Activated CD4-positive, alpha-beta T cell treated with anti-CD3 and anti-CD28 coated beads, Interleukin-2, Interleukin-4, amounts not matched to agents 100 ng/mL and 50 ng/mL, durations not matched to agents 16 hours and 8 hours (primary cell): ENCODE measurements around the gene GSDMA.

ENCODE experiments used
- DNase-seq: peaks from one replicate; pipeline ENCODE4 v3.0.0-alpha.2; 2020; ENCODE audit warnings: low spot score

GSDMA gene

GRCh38 chr17:40022497-40022896, 59.7 kb downstream of the GSDMA start:
- no peak for DNase-seq

- no peak for DNase-seq
Measured at GRCh38 chr17:40022961-40023541, 60.2 kb downstream of the GSDMA start.

- no peak for DNase-seq
Measured at GRCh38 chr17:40023590-40024292, 60.9 kb downstream of the GSDMA start.

GRCh38 chr17:40024901-40025300, 62.1 kb downstream of the GSDMA start:
- no peak for DNase-seq

- DNase-seq, result no peak
Measured at GRCh38 chr17:40025559-40025958, 62.8 kb downstream of the GSDMA start.

- DNase-seq, result peak; percentile 22
Measured at GRCh38 chr17:40025991-40026815, 63.4 kb downstream of the GSDMA start.

GRCh38 chr17:40026816-40027613, 64.2 kb downstream of the GSDMA start:
- DNase-seq, result peak; percentile 81
